Activated CD4-positive, CD25-positive, alpha-beta regulatory T cell (primary cell): Measurements from ENCODE around the gene ANKLE2.
A peak's percentile ranks its signal among the peaks of the same experiment; 100 is the strongest.
"Not testable (repeated sequence)": the region's sequence is repeated elsewhere in the genome, so short reads cannot be mapped to it uniquely, and the experiment has no call there.

Experiments used
- DNase-seq, 4 experiments: peaks; one replicate each; lab custom pipeline; 2025; lab: John Stamatoyannopoulos, UW

ANKLE2 gene

DNA sequence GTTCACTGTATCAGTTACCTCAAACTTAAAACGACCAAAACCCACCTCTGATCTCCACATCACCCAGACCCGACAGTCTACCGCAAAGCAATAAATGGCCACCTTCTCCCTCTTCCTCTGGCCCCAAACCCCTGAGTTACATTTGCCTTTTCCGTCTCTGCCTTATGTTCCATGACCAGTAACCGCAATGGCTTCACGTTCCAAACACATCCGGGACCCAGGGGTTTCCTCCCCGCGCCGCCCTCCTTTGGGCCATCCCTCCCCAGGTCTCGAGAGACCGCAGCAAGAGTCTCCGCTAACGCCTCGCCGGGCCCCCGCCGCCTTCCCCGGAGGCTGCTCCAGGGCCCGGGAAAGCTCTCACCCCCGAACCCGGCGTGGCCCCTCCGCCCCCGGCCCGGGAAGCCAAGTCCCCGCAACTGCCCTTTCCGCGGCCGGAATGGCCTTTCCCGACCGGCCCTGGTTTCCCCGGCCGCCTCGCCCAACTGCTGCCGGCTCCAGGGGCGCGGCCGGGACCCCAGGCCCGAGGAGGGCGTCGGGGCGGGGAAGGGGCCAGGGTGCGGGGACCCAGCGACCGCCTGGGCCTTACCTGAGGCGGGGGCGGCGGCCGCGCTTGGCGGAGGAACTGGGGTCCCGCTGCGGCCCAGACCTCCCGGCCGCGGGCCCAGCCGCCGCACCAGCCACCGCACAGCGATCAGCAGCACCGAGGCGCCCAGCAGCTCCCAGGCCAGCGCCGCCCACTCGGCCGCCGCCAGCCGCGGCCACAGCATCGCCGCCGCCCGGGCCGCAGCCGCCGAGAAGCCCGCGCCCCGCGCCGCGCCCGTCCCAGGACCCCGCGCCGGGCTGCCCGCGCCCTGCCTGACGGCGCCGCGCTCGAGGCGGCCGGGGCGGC, at the start of gene ANKLE2:
Gene ANKLE2 (minus strand): TSS at position 801 of the 889 bp plus-strand sequence. CDS start 34 bp downstream, at position 767.
- peak; percentile 31 to 40 (median 36) for DNase-seq

DNA sequence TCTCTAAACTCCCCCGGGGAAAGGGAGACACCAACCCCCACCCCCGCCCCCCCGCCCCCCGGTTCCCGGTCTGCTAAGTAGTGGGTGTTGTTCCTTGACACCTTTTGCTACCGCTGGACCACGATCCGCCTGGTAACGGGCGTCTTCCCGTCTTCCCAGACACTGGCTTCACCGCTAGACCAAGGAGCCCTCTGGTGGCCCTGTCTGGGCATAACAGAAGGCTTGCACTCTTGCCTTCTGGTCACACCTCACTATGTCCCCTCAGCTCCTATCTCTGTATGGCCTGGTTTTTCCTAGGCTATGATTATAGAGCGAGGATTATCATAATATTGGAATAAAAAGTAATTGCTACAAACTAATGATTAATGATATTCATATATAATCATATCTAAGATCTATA, 47.8 kb upstream of the ANKLE2 start:
- DNase-seq: not testable (repeated sequence)

DNA sequence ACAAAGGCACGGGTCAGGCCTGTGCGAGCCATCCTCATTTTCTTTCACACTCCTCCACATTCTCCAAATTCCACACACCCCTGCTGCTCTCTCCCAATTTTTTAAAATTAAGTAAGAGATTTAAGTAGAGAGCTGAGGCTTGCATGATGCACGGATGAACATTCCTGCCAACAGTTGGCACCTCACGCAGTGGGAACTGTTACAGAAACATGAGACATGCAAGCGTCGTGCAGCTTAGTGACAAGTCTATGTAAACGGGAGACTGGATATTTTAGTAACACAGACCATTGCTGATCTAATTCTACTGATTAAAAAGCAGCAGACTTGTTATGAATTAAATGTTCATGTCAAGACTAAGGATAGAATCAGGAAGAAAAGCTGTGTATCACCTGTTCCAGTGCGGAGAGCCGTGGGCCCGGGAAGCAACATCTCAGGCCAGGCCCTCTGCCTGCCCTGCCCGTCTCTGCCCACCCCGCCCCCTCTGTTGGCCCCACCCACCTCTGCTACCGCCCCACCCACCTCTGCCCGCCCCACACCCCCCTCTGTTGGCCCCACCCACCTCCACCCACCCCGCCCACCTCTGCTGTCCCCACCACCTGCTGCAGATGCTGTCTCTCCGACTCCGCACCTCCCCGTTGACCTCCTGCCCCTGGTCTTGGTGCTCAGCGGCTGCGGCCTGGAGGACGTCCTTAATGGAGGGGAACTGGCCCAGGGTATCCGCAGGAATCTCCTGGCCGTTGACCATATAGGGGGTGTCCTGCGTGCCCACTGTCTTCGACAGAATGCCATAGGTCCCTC, 45.9 kb upstream of the ANKLE2 start:
- DNase-seq: no peak

DNA sequence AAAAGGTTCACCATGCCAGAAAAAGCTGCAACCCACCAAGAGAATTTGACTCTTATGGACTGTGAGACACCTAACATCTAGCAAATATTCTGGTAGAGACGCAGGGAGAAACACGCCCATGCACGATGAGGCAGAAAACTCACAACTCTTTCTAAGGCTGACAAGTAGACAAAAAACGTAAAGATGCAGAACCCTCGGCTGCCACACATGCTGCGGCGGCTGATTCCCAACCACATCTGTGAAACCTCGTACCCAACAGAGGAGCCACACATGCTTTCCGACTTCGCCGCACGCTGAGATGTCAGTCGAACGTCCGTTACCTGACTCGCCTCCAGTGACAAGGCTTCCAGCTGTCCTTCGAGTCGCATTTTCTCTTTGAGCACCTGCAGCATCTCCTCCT, 45.2 kb upstream of the ANKLE2 start:
- no peak for DNase-seq

DNA sequence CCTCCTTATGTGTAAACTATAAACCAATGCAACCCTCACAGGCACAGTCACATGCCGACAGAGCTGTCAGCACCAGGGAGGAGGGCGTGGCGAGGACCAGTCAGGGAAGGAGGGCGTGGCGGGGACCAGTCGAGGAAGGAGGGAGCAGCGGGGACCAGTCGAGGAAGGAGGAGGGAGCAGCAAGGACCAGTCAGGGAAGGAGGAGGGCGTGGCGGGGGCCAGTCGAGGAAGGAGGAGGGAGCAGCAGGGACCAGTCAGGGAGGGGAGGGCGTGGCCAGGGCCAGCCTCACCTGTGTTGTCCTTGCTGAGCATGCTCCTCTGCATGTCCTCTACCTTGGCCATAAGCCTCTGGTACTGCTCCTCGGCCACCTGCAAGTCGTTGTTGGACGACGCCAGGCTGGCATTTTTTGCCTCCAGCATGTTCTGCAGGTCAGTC, 42.8 kb upstream of the ANKLE2 start:
- DNase-seq: no peak

DNA sequence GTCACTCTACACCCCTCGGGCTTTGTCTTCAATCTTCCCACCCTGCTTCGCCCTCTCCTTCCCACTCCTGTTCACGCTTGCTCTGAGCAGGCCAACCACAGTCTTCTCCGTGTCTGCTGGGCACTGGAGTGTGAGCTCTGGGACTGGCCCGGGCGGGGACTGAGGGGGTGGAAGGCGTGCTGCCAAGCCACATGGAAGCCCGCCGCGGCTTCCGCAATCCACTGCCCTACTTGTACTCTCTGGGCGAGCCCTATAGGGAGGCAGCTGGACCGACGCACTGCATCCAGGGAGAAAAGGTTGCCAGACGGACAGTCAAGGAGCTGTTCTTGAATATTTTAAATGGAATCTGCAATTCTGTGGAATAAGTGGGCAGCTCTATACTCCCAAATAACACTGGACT, 42.3 kb upstream of the ANKLE2 start:
- DNase-seq: no peak

DNA sequence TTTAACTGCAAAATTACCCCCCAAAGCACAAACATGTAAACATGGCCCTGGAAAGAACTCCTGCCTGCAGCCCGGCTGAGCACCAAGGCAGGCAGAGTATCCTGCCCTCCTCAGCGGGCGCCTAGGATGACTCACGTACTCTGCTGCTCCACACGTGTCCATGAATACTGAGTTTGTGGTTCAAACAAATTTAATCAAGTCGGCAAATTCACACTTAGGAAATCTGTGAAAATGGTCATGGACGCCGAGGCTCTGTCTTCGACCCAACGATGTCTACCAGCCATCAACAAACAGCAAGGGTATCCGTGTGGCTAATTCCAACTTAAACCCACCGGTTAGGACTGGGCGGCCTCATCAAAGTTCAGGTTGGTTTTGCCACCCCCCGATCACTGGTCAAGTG, 41.5 kb upstream of the ANKLE2 start:
- DNase-seq: no peak

DNA sequence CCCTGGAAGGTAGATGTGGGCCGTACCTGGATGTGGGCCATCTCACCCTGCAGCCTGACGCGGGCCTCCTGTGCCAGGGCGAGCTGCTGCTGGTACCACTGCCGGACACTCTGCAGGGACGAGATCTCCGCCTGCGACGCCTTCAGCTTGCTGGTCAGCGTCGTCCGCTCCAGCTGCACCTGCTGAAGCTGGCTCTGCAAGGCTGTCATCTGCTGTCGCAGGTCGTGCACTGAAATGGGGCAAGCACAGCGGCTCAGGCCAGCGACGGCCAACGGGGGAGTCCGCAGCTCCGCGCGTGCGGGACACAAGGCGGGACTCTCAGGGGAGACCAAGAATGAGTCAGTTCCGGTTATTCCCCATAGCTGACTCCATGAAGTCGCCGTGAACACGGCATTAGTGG, 40.1 kb upstream of the ANKLE2 start:
- no peak for DNase-seq

DNA sequence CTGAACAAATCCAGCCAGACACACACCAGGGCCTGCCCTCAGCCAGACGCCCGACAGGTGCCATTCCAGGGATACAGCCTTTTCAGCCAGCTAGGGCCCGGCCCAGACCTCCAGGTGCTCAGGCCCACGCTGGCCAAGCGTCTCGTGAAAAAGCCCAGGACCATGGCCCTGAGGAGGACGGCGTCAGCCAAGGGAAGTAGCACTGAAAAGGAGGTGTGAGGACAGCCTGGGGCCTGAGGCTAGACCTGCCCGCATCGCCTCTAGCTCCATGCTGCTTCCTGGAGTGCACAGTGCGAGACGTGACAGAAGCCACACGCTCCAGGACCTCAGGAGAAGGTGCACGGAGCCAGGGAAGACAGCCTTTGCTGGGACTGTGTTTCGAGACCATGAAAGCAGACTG, 37.2 kb upstream of the ANKLE2 start:
- no peak for DNase-seq

DNA sequence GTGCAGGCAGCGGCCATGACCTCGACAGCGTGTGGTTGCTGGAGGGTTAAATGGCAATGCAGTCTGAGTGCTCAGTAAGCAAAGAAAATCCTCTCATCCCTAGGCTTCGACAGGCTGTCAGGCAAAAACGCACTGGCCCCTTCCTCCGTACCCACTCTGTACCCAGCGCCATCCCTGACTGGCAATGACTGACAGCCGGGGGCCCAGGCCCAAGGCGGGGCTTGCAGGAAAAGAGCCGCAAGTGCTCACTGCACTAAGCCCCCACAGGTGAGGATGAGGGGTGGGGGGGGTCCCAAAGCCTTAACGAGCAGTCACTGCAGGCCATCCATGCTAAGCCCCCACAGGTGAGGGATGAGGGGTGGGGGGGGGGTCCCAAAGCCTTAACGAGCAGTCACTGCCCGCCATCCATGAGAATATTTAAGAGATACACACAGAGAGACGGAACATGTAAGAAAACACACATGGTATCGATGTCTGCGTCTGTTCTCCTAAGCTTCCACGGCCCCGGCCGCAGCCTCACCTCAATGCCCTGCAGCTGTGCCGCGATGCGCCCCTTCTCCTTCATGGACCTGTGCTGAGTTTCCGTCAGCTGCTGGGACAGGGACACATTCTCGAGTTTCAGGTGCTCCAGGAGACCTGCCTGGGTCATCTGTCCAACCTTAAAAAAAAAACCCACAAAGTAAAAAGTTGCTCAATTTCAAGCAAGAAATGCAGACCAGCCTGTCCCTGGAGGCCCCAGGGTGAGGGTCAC, 36.4 kb upstream of the ANKLE2 start:
- no peak for DNase-seq

DNA sequence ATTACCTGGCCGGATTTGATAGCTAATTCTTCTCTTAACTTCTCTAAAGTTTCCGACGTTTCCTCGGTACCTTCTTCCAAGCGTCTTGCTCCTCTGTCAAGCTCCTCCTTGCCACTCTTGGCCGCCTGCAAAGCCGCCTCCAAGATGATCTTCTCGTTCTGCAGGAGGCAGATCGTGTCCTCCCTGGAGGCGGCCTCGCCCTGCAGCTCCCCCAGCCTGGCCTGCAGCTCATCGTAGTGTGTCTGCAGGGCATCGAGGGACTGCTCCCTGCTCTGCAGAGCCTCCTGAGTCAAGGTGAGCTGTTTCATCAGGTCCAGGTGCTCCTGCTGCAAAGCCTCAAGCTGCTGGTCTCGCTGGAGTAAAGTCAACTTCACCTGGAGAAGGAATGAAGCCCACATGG, 34.2 kb upstream of the ANKLE2 start:
- no peak for DNase-seq

DNA sequence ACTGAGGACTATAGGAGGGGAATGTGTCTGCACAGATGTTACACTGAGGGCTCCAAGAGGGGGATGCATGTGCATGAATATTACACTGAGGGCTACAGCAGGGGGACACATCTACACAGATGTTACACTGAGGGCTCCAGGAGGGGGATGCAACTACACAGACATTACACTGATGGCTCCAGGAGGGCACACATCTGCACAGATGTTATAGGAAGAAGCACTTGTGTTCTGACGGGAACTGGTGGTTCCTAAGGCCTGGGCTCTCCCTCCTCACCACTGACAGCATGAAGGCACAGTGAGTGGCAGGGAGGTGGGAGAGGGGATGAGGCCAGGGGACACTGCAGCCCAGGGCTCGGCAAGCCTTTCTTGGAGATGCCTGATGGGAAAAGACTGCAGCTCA, 30.3 kb upstream of the ANKLE2 start:
- not testable (repeated sequence) for DNase-seq

DNA sequence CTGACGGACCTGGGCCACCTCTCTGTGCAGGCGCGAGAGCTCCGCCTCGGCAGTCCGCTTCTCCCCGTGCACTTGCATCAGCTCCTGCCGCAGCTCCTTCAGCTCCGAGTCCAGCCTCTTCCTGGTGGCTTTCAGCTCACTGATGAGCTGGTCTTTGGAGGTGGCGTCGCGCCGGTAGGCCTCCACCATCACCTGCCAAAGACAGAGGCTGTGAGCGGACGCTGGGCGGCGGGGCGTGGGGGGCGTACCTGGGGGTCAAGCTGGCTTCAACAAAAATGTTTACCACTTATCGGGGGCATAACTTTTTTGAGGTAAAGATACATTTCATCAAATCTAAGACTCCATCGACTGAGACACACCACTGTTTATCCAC, 27.5 kb upstream of the ANKLE2 start:
- DNase-seq: no peak

DNA sequence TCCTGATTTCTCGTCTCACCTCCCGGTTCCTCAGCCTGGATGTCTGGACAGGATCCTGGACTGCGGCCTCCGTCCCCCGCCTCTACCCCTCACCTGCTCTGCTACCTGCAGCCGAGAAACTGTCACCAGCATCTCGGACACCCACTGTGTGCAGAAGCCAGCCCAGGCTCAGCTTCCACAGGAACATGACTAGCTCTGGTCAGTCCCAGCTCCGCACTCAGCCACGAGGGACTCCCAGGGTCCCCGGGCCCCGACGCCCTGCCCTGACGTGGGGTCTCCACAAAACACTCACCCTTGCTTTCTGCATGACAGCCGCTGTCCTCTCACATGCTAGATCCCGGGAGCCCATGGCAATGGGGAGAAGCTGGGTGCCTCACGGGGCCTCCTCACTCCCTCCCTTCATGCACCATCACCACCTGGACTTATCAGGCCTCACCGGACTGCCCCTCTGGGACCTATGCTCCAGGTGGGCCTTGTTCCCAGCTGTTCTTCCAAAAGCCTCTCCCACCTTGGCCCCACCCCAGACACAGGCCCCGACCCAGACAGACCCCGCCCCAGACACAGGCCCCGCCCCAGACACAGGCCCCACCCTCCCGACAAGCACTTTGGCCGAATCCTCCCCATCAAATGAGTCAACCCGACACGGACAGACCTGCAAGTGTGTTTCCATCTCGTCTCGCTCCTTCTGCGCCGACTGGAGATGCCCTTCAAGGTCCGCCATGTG, 26.9 kb upstream of the ANKLE2 start:
- no peak for DNase-seq

DNA sequence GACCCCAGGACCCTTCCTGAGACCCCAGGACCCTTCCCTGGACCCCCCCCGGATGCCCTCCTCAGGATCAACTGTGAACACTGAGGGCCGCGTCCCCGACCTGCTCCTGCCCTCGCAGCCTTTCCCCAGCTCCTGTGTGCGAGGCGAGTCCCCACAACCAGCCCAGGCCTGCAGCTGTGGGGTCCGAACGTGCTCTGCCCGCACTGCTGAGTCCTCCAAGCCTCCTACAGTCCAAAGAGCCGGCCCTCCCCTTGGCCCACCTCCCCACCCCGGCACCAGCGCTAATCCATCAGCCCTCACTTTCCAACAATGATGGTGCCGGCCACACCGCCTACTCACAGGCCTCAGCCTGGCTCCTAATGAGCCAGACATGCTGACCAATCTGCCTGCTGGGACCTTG, 26.2 kb upstream of the ANKLE2 start:
- no peak for DNase-seq

DNA sequence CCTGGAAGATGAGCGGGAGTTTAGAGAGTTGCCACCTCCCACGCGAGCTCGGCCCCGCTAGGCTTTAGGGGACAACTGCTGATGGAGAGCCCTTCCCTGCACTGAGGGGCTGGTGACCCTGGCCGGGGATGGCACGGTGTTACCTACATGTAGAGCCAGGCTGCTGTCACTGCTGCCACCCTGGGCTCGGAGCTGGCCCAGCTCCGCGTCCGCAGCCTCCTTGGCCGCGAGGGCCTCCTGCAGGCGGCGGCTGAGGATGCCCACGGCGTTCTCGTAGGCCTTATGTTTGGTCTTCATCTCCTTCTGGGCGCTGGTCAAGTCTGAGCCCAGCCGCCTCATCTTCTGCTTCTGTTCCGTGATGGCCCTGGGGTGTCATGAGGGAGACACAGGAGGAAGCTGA, 24.6 kb upstream of the ANKLE2 start:
- no peak for DNase-seq

DNA sequence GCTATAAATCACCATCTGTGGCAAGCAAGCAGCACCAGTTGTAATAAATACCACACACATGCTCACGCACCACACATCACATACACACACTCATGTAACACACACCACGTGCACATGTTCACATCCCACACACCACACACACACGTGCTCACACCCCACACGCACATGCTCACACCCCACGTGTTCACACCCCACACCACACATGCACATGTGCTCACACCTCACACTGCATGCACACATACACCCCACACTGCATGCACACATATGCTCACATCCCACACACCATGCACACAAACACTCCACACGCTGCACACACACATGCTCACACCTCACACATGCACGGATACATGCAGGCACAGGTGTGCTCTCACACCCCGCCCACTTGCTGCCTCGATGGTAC, 22.9 kb upstream of the ANKLE2 start:
- DNase-seq: no peak

DNA sequence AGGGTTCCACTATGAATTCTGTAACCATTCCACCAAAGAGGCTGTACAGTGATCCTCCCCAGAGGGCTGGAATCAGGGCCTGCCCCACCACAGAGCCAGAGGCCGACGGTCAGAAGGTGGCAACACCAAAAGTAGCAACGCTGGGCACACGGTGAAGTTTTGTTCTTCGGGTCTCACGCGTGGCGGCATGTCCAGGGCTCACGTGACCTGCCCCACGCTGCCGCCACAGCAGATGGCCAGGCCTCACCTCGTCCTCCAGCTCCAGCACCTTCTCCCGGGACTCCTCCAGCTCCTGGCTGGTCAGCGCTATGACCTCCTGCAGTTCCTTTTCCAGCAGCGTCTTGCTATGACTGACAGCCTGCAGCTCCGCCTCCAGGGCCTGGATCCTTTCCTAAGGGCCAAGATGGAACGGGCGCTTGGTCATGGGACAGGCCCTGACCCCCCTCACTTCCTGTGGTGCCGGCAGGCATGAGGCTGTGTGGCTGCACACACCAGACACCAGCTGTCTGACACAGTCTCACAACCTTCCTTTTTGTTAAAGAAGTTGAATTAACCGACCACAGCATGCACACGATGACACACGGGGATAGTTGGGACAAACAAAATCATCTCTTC, 22.4 kb upstream of the ANKLE2 start:
- no peak for DNase-seq

DNA sequence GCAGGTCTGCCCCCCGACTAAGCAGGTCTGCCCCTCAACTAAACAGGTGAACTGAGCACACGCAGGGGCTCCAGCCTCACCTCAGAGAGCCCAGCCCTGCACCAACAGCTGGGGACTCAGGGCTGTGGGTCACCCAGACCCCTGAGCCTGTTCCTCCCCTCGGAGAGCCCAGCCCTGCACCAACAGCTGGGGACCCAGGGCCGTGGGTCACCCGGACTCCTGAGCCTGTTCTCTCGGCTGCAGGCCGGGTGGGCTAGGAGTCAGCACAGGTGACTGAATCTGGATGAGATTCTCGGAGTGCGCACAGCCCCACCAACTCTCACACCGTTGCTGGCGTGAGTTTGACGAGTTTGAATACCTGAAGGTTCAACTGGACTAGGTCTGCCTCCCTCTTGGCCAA, 20.3 kb upstream of the ANKLE2 start:
- no peak for DNase-seq

DNA sequence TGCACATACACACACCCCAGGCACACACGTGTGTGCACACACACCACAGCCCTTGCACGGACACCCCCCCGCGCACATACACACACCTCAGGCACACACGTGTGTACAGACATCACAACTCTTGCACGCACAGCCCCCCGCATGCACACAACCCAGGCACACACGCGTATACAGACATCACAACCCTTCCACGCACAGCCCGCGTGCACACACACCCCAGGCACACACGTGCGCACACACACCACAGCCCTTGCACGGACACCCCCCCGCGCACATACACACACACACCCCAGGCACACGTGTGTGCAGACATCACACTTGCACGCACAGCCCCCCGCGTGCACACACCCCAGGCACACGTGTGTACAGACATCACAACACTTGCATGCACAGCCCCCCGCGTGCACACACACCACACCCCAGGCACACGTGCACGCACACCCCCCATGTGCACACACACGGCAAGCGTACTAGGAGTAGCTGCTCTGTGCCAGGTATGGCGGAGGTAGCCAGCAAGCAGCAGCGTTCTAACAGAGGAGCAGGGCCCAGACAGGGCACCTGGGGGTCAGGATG, 18.2 kb upstream of the ANKLE2 start:
- DNase-seq: no peak

DNA sequence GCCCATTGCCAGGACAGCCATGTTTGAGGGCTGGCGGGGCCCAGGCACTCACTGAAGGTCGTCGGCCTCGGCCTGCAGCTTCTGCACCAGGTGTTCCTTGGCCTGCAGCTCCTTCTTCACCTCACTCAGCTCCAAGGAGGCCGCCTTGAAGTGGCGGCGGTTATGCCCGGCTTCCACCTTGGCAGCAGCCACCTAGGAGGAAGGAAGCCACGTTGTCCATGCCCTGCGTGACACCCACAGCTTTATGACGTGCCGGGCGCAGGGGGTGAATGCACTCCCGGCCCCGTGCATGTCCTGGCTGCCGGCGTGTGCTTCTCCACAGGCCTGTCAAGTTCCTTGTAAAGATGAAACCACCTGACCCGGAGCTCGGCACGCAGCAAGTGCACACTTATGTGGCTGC, 16.0 kb upstream of the ANKLE2 start:
- no peak for DNase-seq
